NOMO-1 (cell line): Measurements from ENCODE around the gene TMEM272.

Experiments
- DNase-seq, 2 experiments: peaks; one replicate each; lab custom pipeline; 2025; ENCODE audit not compliant: unreplicated experiment in 2 of 2; lab: John Stamatoyannopoulos, UW

The TMEM272 gene

GRCh38 chr13:51763486-51763885, 81.5 kb downstream of the TMEM272 start:
- DNase-seq: no peak
